Measurements from ENCODE around the gene FLNB. TPM values are rescaled to one million over a fixed set of nuclear protein-coding genes. Genes with fewer than 3 reads are reported as not detected.

The FLNB gene
- total and polyA plus RNA-seq, 2 of the 4 experiments (the other 2 are of a cell fraction), result 78.0 to 136 TPM

DNA sequence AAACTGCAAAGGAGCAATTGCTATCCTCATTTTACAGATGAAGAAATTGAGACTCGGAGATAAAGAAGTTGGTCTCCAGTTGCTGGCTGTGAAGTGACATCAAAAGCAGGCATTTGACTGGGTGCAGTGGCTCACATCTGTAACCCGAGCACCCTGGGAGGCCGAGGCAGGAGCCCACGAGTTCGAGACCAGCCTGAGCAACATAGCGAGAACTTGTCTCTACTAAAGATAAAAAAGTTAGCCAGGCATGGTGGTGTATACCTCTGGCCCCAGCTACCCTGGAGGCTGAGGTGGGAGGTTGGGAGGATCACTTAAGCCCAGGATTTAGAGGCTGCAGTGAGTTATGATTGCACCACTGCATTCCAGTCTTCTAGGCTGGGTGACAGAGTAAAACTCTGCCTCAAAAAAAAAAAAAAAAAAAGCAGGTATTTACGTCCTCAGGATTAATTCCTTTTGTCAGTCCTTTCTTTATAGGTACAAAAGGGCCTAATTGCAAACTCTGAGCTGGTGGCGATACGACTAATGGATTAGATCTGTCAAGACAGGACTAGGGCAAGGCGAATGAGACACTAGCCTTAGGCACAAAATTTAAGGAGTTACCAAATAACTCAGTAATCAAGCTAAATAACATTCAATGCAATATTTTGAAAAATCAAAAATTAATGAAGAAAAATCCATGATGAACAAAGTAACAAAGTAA, 208.4 kb downstream of the FLNB start:
- WGBS, 2 experiments (ENCODE audit: extremely low coverage in 2 of 2, insufficient read length in 1 of 2), result no CpG with 5 or more reads among the region's 10 CpGs
- H3K18ac ChIP-seq (ENCODE audit: low read depth, low read length), result no peak overlapping the region
- no peaks in the 10 kb centered on the region for H4K20me1 ChIP-seq (ENCODE audit: insufficient read depth, low read length)
- no TSS peak for BruUV-seq (replicated peaks)
- H4K8ac ChIP-seq (ENCODE audit: low read depth in 2 of 2, low read length in 2 of 2), result no peak overlapping the region
- H3K79me1 ChIP-seq (ENCODE audit: low read depth in 1 of 2, low read length in 2 of 2), result no peaks in the 10 kb centered on the region
- no peak overlapping the region for H3K56ac ChIP-seq (ENCODE audit: extremely low read depth, insufficient read depth, low read length)
- in situ Hi-C loops (cut with MboI; ENCODE audit: low sequenced_read_pairs), result no loop called here
- H3K9me1 ChIP-seq (ENCODE audit: insufficient read depth, low read length), result no peaks in the 10 kb centered on the region
- no peak overlapping the region for H3K14ac ChIP-seq (replicated peaks; ENCODE audit: low read depth, low read length)
- ChIA-PET CTCF (interaction anchor here (0.5 to 2.2 kb wide), 13 partner anchors 11 to 255 kb away, joined by 3 to 8 read pairs (median 5); partner anchors contain the start of gene ABHD6), POLR2A (ENCODE audit: unreplicated experiment) (no interaction called here)
- H3K36me3 ChIP-seq (ENCODE audit: control insufficient read depth, insufficient read depth, low read length), result no peaks in the 10 kb centered on the region
- H2BK20ac ChIP-seq (ENCODE audit: low read depth, low read length), result no peak overlapping the region
- H3K4ac ChIP-seq (ENCODE audit: low read depth, low read length), result no peak overlapping the region
- ATAC-seq (ENCODE audit: low read depth), result no peak
- H3K23ac ChIP-seq (ENCODE audit: low read depth, low read length), result no peak overlapping the region
- no peak overlapping the region for H2AK9ac ChIP-seq (replicated peaks; ENCODE audit: low read depth, low read length, poor library complexity)
- H2BK5ac ChIP-seq (ENCODE audit: low read depth, low read length, poor library complexity, severe bottlenecking), result no peak overlapping the region
- H3K27ac ChIP-seq (ENCODE audit: insufficient read depth, low read length), result no peak overlapping the region
- no peak overlapping the region for H3K4me2 ChIP-seq (ENCODE audit: low read depth, low read length)
- no peak overlapping the region for H4K91ac ChIP-seq (ENCODE audit: insufficient read depth, low read depth, low read length)
- H2BK15ac ChIP-seq (ENCODE audit: low read depth, low read length), result no peak overlapping the region
- no peak overlapping the region for H3K4me3 ChIP-seq (ENCODE audit: insufficient read depth, low read depth, low read length)
- no peak overlapping the region for H2AK5ac ChIP-seq (ENCODE audit: low read depth, low read length)
- H3K9ac ChIP-seq (ENCODE audit: low read depth, low read length), result no peak overlapping the region
- H3K27me3 ChIP-seq (ENCODE audit: control insufficient read depth, insufficient read depth, low read length), result peaks cover 20% of the 10 kb centered on the region
- peaks cover 2% of the 10 kb centered on the region; the same call in 1 of the 2 replicates for H3K9me3 ChIP-seq (ENCODE audit: control insufficient read depth, insufficient read depth, low read length)
- dilution Hi-C loops (cut with HindIII; ENCODE audit: low sequenced_read_pairs, unreplicated experiment), result no loop called here
- H4K5ac ChIP-seq (ENCODE audit: low read depth, low read length), result no peak overlapping the region
- no peak overlapping the region for H2BK120ac ChIP-seq (ENCODE audit: low read depth, low read length)
- intact Hi-C loops (cut with micrococcal nuclease), result loop anchor here (1.0 to 5.0 kb wide), 4 partner anchors 29 to 254 kb away; partner anchors contain the start of gene FLNB
- TF ChIP-seq NFE2L2 (IDR thresholded peaks at IDR 0.05; ENCODE audit: low read depth, low read length) (no peak), RFX5 (IDR thresholded peaks at IDR 0.05; ENCODE audit: low read depth, low read length) (no peak), SMC3 (IDR thresholded peaks at IDR 0.05; ENCODE audit: low read depth, low read length) (no peak), BHLHE40 (IDR thresholded peaks at IDR 0.05; ENCODE audit: low read depth, low read length) (no peak), CHD1 (IDR thresholded peaks at IDR 0.05; ENCODE audit: low read depth, low read length) (no peak), MXI1 (IDR thresholded peaks at IDR 0.05; ENCODE audit: borderline replicate concordance, low read depth, low read length) (no peak), RAD21 (IDR thresholded peaks at IDR 0.05; ENCODE audit: low read length) (no peak), FOS (IDR thresholded peaks at IDR 0.05; ENCODE audit: low read depth, low read length) (no peak), RCOR1 (IDR thresholded peaks at IDR 0.05; ENCODE audit: insufficient replicate concordance, low read length) (no peak), CEBPB (IDR thresholded peaks at IDR 0.05; ENCODE audit: low read depth, low read length) (no peak), POLR2A (IDR thresholded peaks at IDR 0.05; ENCODE audit: low read depth, low read length) (no peak), MAZ (IDR thresholded peaks at IDR 0.05; ENCODE audit: borderline replicate concordance, low read depth, low read length) (no peak)
- TF ChIP-seq, protein P1, sequence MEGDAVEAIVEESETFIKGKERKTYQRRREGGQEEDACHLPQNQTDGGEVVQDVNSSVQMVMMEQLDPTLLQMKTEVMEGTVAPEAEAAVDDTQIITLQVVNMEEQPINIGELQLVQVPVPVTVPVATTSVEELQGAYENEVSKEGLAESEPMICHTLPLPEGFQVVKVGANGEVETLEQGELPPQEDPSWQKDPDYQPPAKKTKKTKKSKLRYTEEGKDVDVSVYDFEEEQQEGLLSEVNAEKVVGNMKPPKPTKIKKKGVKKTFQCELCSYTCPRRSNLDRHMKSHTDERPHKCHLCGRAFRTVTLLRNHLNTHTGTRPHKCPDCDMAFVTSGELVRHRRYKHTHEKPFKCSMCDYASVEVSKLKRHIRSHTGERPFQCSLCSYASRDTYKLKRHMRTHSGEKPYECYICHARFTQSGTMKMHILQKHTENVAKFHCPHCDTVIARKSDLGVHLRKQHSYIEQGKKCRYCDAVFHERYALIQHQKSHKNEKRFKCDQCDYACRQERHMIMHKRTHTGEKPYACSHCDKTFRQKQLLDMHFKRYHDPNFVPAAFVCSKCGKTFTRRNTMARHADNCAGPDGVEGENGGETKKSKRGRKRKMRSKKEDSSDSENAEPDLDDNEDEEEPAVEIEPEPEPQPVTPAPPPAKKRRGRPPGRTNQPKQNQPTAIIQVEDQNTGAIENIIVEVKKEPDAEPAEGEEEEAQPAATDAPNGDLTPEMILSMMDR (conservative IDR thresholded peaks at IDR 0.05; ENCODE audit: low read depth, low read length), result no peak
- TF ChIP-seq, protein P2, sequence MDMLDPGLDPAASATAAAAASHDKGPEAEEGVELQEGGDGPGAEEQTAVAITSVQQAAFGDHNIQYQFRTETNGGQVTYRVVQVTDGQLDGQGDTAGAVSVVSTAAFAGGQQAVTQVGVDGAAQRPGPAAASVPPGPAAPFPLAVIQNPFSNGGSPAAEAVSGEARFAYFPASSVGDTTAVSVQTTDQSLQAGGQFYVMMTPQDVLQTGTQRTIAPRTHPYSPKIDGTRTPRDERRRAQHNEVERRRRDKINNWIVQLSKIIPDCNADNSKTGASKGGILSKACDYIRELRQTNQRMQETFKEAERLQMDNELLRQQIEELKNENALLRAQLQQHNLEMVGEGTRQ (IDR thresholded peaks at IDR 0.05; ENCODE audit: low read depth, low read length), result no peak
- TF ChIP-seq, protein P3, sequence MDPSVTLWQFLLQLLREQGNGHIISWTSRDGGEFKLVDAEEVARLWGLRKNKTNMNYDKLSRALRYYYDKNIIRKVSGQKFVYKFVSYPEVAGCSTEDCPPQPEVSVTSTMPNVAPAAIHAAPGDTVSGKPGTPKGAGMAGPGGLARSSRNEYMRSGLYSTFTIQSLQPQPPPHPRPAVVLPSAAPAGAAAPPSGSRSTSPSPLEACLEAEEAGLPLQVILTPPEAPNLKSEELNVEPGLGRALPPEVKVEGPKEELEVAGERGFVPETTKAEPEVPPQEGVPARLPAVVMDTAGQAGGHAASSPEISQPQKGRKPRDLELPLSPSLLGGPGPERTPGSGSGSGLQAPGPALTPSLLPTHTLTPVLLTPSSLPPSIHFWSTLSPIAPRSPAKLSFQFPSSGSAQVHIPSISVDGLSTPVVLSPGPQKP (IDR thresholded peaks at IDR 0.05; ENCODE audit: borderline replicate concordance, low read depth, low read length), result no peak
- H2AFZ ChIP-seq (replicated peaks; ENCODE audit: low read length, poor library complexity), result peak overlapping the region; percentile 86
- DNase-seq, result no peak
- H3K4me1 ChIP-seq (ENCODE audit: control insufficient read depth, insufficient read depth, low read length), result peaks cover 2% of the 10 kb centered on the region; the same call in 1 of the 2 replicates
